HCT116 (cell line): ENCODE data around the gene TOR4A. TPM values are rescaled to one million over a fixed set of nuclear protein-coding genes. Genes with fewer than 3 reads are reported as not detected.

Experiments
- ATAC-seq: fragments of 200-7000 bp; cut with Tn5 transposase; 2 replicates; pipeline ENCODE4 v1.9.1; 2020; ENCODE audit warnings: mild to moderate bottlenecking, moderate library complexity
- BruUV-seq: library from RNA; stranded (reverse); fragments of 400-500 nt; replicated peaks from 2 replicates; lab custom pipeline; 2021; lab: Mats Ljungman, UMichigan
- CTCF ChIA-PET: fragments of 300-600 bp; sonication (Branson Sonifier 250); formaldehyde crosslinking; loops from one replicate; lab custom pipeline; 2021; ENCODE audit warnings: antibody characterized with exemption; lab: Charles Lee
- POLR2A ChIA-PET: fragments of 300-600, 350-600 bp; sonication (Branson Sonifier 250); formaldehyde crosslinking; loops from one replicate; lab custom pipeline; 2021; ENCODE audit warnings: antibody characterized with exemption; lab: Charles Lee
- RAD21 ChIA-PET, 2 experiments: fragments of 300-600 bp; sonication (Branson Sonifier 250); formaldehyde crosslinking; loops; one replicate each; lab custom pipeline; 2023; ENCODE audit warnings: low total read pairs in 2 of 2; ENCODE audit not compliant: uncharacterized antibody in 2 of 2, unreplicated experiment in 2 of 2, low non-redundant PET in 1 of 2; lab: Charles Lee
- DNase-seq: peaks from one replicate; pipeline ENCODE4 v3.0.0-alpha.2; 2010; ENCODE audit warnings: low read depth, low spot score
- H2AFZ ChIP-seq: fragments of 200-600 bp; shearing (Covaris generic), sonication (generic); 2 replicates; pipeline ENCODE4 v1.6.1; 2017; ENCODE audit warnings: low read depth, mixed run types, mixed read lengths, antibody characterized with exemption, low read length; ENCODE audit not compliant: poor library complexity, severe bottlenecking
- H3K27ac ChIP-seq: 2 replicates; pipeline ENCODE4 v1.5.1; 2012; ENCODE audit warnings: low read depth, low read length
- H3K27me3 ChIP-seq: fragments of 200-600 bp; sonication (generic); 2 replicates; pipeline ENCODE4 v1.6.1; 2016; ENCODE audit warnings: mixed run types, low read length, mixed read lengths; ENCODE audit not compliant: insufficient read depth
- H3K36me3 ChIP-seq, 2 experiments: fragments of 200-500 bp in 1 of 2; fragments of 200-600 bp in 1 of 2; sonication (Bioruptor generic) in 1 of 2; sonication (generic) in 1 of 2; 2 replicates each; pipeline versions ENCODE4 v1.5.1 to v1.6.1; 2014 to 2016; ENCODE audit warnings: low read length in 2 of 2, inconsistent platforms in 1 of 2, mixed read lengths in 1 of 2, mixed run types in 1 of 2; ENCODE audit not compliant: insufficient read depth in 2 of 2, control insufficient read depth in 1 of 2
- H3K4me1 ChIP-seq, 2 experiments: fragments of 200-600 bp in 1 of 2; sonication (generic) in 1 of 2; 2 replicates each; pipeline versions ENCODE4 v1.5.1 to v1.6.1; 2012 to 2017; ENCODE audit warnings: low read length in 2 of 2, inconsistent platforms in 1 of 2, mild to moderate bottlenecking in 1 of 2, mixed read lengths in 1 of 2, mixed run types in 1 of 2, moderate library complexity in 1 of 2; ENCODE audit not compliant: insufficient read depth in 2 of 2, control insufficient read depth in 1 of 2
- H3K4me2 ChIP-seq: fragments of 200-600 bp; sonication (generic); 2 replicates; pipeline ENCODE4 v1.6.1; 2017; ENCODE audit warnings: mixed run types, low read length, mixed read lengths
- H3K4me3 ChIP-seq, 2 experiments: fragments of 200-600 bp in 1 of 2; sonication (generic) in 1 of 2; replicated peaks in 1 of 2; 2 replicates each; pipeline ENCODE4 v1.5.1; 2011 to 2016; ENCODE audit warnings: low read length in 2 of 2, control low read depth in 1 of 2, low read depth in 1 of 2, mild to moderate bottlenecking in 1 of 2, mixed read lengths in 1 of 2, mixed run types in 1 of 2
- H3K79me2 ChIP-seq: fragments of 200-600 bp; sonication (generic); 2 replicates; pipeline ENCODE4 v1.6.1; 2017; ENCODE audit warnings: mild to moderate bottlenecking, mixed run types, low read length, moderate library complexity, mixed read lengths; ENCODE audit not compliant: insufficient read depth
- H3K9ac ChIP-seq: fragments of 200-600 bp; sonication (generic); 2 replicates; pipeline ENCODE4 v1.6.1; 2016; ENCODE audit warnings: low read length, mixed read lengths
- H3K9me2 ChIP-seq: fragments of 200-600 bp; sonication (generic), shearing (Covaris generic); 2 replicates; pipeline ENCODE4 v1.6.1; 2017; ENCODE audit warnings: mixed run types, mild to moderate bottlenecking, moderate library complexity; ENCODE audit not compliant: insufficient read depth
- H3K9me3 ChIP-seq, 2 experiments: fragments of 200-500 bp in 1 of 2; fragments of 200-600 bp in 1 of 2; sonication (Bioruptor generic) in 1 of 2; sonication (generic) in 1 of 2; 2 replicates each; pipeline ENCODE4 v1.6.1; 2014 to 2017; ENCODE audit warnings: low read length in 2 of 2, mixed read lengths in 2 of 2, inconsistent platforms in 1 of 2, low read depth in 1 of 2, mild to moderate bottlenecking in 1 of 2, mixed run types in 1 of 2, moderate library complexity in 1 of 2; ENCODE audit not compliant: control insufficient read depth in 1 of 2, insufficient read depth in 1 of 2
- H4K20me1 ChIP-seq: fragments of 200-600 bp; sonication (generic), shearing (Covaris generic); 2 replicates; pipeline ENCODE4 v1.6.1; 2017; ENCODE audit warnings: mixed run types, mild to moderate bottlenecking, moderate library complexity; ENCODE audit not compliant: insufficient read depth
- EZH2 ChIP-seq: fragments of 200-600 bp; sonication (generic); IDR thresholded peaks from 2 replicates; pipeline ENCODE4 v1.6.1; 2017; ENCODE audit warnings: antibody characterized with exemption, mixed run types
- RAD21 ChIP-seq: IDR thresholded peaks from 2 replicates; pipeline ENCODE4 v1.6.1; 2012; ENCODE audit warnings: low read depth, mild to moderate bottlenecking
- SP1 ChIP-seq: IDR thresholded peaks from 2 replicates; pipeline ENCODE4 v1.6.1; 2012; ENCODE audit warnings: low read depth
- SRF ChIP-seq: IDR thresholded peaks from 2 replicates; pipeline ENCODE4 v1.6.1; 2012; ENCODE audit warnings: low read depth
- ZFX ChIP-seq: fragments of 450-650 bp; IDR thresholded peaks from 2 replicates; pipeline ENCODE4 v1.6.1; 2017
- intact Hi-C: fragments of 100-400 bp; cut with micrococcal nuclease; formaldehyde crosslinking; loops from 2 replicates; pipeline ENCODE4 v1.10.0; 2022
- total RNA-seq: library from RNA; stranded (reverse); gene quantifications from one replicate; pipeline ENCODE4 v1.2.1, GENCODE V29; 2021; ENCODE audit not compliant: unreplicated experiment
- TF ChIP-seq, protein P1 (sequence below): IDR thresholded peaks from 2 replicates; pipeline ENCODE4 v1.6.1; 2012; ENCODE audit warnings: low read depth
- TF ChIP-seq, protein P2 (sequence below): IDR thresholded peaks from 2 replicates; pipeline ENCODE4 v1.6.1; 2012
- TF ChIP-seq, protein P3 (sequence below): IDR thresholded peaks from 2 replicates; pipeline ENCODE4 v1.6.1; 2011; ENCODE audit warnings: mild to moderate bottlenecking, low read length, moderate library complexity; ENCODE audit not compliant: insufficient replicate concordance; ENCODE audit errors: extremely low read depth

TOR4A gene
- total RNA-seq, 1 experiment from 2014 or later = 34.0 TPM

DNA sequence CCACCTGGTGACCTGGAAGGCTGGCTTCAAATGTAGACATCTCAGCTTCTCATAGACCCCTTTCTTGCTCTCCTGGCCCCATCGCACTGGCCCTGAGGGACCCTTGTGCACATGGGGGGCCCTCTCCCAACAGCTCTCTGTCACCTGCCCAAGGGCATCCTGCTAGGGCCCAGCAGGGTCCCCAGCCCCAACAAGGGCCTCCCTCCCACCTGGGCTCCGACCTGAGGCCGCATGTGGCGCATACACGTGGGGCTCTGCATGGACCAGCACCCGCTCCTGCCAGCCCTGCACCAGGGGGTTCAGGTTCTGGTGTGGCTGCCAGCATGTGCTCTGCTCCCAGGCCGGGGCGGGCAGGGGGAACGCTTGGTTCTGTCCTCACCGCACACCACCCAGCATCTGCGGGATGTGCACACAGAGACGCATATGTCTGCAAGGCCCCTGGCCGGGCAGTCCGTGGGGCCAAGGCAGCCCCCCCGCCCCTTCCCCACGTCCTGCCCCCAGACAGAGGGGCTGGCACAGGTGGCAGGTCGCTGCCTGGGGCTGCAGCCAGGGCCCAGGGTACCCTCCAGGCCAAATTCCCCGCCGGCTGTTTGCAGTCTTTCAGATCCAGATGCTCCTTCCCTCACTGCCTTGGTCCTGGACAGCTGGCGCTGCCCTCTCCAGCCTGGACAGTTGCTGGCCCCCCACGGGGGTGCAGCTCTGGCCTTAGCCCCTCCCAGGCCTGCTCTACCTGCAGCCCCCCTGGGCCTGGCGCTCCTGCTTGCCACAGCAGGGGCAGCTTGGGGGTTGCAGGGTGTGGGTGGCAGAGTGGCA is 42.4 kb downstream of the TOR4A start:
- Histone ChIP-seq H3K9me3 (no peaks in the 10 kb centered on the region), H4K20me1 (no peaks in the 10 kb centered on the region), H3K79me2 (no peaks in the 10 kb centered on the region), H3K9ac (no peak overlapping the region), H3K4me2 (no peak overlapping the region), H3K4me1 (peaks cover 10 to 20% of the 10 kb centered on the region in 2 experiments; a peak in 3 of 4 replicates), H3K27ac (no peak overlapping the region), H3K9me2 (no peaks in the 10 kb centered on the region), H3K27me3 (no peaks in the 10 kb centered on the region), H3K4me3 (no peak overlapping the region), H3K36me3 (no peaks in the 10 kb centered on the region), H2AFZ (no peak overlapping the region)
- intact Hi-C loops = no loop called here
- CTCF ChIA-PET = interaction anchor here (0.6 to 1.2 kb wide), 3 partner anchors 18 to 109 kb away, joined by 3 to 8 read pairs (median 3); partner anchors contain the start of genes EXD3, NOXA1 and NRARP
- RAD21 ChIA-PET = no interaction called here
- TF ChIP-seq SRF (no peak), EZH2 (no peak), SP1 (no peak), ZFX (no peak), RAD21 (no peak)
- TF ChIP-seq, protein P1, sequence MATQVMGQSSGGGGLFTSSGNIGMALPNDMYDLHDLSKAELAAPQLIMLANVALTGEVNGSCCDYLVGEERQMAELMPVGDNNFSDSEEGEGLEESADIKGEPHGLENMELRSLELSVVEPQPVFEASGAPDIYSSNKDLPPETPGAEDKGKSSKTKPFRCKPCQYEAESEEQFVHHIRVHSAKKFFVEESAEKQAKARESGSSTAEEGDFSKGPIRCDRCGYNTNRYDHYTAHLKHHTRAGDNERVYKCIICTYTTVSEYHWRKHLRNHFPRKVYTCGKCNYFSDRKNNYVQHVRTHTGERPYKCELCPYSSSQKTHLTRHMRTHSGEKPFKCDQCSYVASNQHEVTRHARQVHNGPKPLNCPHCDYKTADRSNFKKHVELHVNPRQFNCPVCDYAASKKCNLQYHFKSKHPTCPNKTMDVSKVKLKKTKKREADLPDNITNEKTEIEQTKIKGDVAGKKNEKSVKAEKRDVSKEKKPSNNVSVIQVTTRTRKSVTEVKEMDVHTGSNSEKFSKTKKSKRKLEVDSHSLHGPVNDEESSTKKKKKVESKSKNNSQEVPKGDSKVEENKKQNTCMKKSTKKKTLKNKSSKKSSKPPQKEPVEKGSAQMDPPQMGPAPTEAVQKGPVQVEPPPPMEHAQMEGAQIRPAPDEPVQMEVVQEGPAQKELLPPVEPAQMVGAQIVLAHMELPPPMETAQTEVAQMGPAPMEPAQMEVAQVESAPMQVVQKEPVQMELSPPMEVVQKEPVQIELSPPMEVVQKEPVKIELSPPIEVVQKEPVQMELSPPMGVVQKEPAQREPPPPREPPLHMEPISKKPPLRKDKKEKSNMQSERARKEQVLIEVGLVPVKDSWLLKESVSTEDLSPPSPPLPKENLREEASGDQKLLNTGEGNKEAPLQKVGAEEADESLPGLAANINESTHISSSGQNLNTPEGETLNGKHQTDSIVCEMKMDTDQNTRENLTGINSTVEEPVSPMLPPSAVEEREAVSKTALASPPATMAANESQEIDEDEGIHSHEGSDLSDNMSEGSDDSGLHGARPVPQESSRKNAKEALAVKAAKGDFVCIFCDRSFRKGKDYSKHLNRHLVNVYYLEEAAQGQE = no peak
- TF ChIP-seq, protein P2, sequence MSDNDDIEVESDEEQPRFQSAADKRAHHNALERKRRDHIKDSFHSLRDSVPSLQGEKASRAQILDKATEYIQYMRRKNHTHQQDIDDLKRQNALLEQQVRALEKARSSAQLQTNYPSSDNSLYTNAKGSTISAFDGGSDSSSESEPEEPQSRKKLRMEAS = no peak
- TF ChIP-seq, protein P3, sequence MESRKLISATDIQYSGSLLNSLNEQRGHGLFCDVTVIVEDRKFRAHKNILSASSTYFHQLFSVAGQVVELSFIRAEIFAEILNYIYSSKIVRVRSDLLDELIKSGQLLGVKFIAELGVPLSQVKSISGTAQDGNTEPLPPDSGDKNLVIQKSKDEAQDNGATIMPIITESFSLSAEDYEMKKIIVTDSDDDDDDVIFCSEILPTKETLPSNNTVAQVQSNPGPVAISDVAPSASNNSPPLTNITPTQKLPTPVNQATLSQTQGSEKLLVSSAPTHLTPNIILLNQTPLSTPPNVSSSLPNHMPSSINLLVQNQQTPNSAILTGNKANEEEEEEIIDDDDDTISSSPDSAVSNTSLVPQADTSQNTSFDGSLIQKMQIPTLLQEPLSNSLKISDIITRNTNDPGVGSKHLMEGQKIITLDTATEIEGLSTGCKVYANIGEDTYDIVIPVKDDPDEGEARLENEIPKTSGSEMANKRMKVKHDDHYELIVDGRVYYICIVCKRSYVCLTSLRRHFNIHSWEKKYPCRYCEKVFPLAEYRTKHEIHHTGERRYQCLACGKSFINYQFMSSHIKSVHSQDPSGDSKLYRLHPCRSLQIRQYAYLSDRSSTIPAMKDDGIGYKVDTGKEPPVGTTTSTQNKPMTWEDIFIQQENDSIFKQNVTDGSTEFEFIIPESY = no peak
- DNase-seq (no peak), ATAC-seq (no peak)
- no TSS peak for BruUV-seq
- POLR2A ChIA-PET = no interaction called here
